GM18499 (cell line): ENCODE results near the gene FSTL4.

Experiments used
- ATAC-seq: cut with Tn5 transposase; IDR thresholded peaks from one replicate; pipeline ENCODE4 v1.9.1; 2021; ENCODE audit warnings: moderate number of reproducible peaks; ENCODE audit not compliant: insufficient read depth, unreplicated experiment

Gene FSTL4

GRCh38 chr5:133334796-133335639, 277.3 kb downstream of the FSTL4 start:
- ATAC-seq, result no peak

DNA sequence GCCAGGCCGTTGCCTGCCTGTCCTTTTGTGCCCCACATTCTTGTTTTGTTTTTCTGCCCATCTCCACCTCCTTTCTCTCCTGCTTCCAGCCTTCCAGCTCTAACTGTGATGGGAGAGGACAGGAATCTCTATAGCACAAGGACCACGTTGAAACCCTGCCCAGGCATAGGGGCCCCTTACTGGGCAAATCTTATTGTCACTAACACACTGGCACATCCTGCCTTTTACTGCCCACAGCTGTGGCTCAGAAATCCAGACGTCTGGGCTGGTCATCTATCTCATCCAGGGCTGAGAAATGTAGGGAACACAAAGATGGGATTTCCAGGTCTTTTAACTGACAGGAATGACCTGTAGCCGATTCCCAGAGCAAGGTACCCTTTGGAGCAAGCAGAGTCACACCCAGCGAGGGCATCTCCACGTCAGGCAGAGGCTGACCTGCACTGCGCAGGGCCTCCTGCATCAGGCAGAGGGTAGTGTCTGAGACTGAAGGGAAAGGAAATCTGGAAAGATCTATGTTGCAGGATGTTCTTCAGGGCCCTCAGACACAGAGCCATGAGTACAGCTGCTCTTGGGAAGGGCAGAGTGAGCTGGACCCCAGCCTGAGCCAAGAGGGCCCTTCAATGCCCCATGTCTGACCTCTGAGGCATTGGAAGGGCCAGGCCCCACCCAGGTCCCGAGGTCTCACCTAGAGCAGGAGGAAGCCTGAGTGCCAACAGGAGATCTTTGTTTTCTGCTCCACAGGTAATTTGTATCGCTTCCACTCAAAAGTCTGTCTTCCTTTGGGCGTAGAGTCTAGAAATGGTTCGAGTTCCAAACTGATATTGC, 278.8 kb downstream of the FSTL4 start:
- no peak for ATAC-seq

DNA sequence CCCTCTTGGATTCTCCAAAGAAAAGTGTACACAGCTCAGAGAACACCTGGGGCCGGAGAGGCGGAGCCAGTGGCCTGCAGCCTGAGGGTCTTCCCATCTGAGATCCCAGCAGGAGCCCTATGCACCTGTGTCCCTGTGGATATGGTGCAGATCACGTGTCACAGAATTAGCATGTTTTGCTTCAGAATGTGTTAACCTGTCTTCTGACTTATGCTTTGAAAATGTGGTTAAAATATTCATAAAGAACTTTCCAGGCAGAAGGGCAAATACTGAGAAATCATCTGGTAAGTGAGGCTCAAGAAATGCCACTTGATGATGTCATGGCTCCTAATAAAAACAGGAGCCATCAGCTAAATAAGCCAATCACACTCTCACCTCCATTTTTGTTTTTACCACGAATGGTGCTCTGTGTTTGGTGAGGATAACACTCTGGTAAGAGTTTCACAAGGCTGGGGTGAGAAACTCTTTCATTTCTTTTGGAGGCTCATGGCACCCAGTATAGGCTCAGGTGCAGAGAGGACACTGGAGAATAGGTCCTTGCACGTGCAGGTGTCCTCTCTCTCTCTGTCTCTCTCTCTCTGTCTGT, 279.8 kb downstream of the FSTL4 start:
- no peak for ATAC-seq

GRCh38 chr5:133331941-133332340, 280.4 kb downstream of the FSTL4 start:
- no peak for ATAC-seq

DNA sequence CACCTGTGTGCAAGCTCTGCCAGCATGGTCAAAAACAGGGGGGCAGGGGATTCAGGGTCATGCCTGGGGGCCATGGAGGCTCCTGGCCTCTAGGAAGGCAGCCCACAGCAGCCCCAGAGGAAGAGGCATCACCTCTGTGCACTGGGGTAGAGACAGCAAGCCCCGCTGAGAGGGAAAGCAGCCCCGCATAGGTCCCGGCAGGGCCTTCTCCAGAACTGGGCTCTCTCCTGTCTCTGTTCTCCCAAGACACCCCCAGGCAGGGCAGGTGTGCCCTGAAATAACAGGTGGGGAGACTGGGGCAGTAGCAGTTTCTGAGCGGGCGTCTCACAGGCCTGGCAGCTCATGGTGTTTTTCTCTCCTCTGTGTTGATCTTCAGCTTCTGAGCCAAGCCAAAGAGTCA, 281.4 kb downstream of the FSTL4 start:
- no peak for ATAC-seq

DNA sequence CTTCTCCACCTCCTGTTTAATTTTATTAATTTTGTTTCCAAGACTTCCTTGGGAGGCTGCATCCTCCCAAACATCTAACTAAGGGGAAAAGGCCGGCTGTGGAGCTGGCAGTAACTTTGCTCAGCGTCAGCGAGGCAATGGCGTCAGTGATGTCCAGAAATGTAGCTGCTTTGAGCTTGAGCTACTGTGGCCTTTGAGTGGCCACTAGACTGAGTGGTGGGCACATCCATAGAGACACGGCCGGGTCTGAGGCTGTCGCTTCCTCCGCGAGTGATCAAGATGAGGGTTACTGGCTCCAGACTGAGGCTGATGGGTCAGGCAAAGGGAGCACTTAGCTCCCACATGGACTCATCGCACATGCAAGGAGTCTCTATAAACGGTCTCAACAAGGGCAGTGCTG, 283.5 kb downstream of the FSTL4 start:
- no peak for ATAC-seq

DNA sequence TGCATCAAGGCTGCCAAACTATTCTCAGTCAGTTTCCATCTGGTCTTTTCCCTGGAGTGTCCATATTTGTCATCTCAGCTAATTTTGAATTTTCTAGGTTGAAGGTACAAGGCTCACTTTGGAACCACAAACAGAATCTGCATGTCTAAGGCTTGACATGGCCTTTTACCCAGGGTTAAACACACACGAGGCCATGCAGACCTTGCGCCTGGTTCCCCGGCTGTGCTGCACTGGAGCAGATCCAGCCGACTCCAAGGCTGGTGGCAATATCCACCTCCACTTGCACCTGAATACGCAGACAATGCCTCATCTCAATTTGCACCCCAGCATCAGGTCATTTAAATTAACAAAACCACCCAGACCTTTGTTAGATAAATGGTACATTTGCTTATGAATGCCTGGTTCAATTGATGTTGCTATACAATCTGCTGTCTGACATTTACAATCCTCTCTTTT, 284.4 kb downstream of the FSTL4 start:
- no peak for ATAC-seq

GRCh38 chr5:133326361-133326760, 286.0 kb downstream of the FSTL4 start:
- ATAC-seq, result no peak

DNA sequence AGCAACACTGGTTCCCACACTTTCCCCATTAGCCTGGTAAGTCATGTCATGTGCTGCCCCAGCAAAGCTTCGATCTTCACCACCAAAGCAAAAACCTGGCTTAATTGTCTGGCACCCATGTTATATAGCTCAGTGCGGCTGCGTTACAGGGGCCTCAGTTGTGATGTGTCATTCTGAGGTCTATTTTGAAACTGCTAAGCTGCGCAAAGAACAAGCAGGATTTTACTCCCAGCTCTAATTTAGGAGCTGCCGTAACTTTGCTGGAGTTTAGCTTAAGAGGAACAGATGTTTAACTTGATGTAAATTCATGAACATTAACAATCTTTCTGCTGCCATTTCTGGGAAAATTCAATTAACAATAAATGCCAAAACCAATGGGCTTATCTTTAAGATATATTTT, 286.5 kb downstream of the FSTL4 start:
- no peak for ATAC-seq

GRCh38 chr5:133324926-133325325, 287.4 kb downstream of the FSTL4 start:
- no peak for ATAC-seq

DNA sequence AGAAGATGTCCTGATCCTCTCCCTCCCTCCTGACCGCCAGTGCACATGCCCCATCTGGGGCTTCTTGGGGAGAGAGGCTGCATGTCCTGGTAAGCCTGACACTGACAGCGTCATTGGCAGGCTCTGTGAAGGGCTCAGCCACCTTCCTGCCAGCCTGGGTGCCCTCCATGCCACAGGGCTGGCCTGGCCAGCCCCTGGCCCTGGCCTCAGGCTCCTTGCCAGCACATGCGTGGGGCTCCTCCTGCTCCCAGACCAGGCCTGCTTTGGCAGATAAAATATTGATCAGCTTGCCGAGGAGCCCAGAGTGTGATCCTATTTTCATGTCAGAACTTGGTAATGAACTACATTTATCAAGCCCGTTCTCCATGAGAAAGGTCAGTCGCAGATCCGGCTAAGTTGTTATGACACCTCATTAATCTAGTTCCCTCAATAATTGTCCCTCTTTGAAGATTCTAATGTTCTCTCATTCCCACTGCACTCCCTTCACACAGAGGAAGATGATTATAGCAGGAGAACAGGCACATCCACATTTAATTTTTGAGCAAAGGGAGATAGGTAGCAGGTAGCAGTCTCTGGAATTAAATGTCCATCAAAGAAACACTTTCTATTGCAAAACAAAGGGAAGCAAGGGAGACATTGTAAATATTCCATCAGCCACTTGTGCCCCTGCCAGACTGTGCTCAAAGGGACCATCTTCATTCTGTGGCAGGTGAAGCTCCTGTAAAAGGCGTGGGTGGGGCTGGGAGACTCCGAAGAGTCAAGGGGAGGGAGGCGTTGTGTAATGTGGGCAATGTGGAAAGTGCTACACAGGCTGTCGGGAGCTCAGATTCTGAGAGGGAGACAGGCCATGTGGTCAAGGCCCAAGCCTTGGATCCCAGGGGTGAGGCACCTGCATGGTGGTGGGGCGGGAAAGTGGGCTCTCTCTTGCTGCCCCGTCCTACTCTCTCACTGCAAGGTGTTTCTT, 288.6 kb downstream of the FSTL4 start:
- ATAC-seq, result no peak

GRCh38 chr5:133322743-133323142, 289.6 kb downstream of the FSTL4 start:
- no peak for ATAC-seq

- ATAC-seq, result no peak
These were observed 290.4 kb downstream of the FSTL4 start for GRCh38 chr5:133321833-133322420.

DNA sequence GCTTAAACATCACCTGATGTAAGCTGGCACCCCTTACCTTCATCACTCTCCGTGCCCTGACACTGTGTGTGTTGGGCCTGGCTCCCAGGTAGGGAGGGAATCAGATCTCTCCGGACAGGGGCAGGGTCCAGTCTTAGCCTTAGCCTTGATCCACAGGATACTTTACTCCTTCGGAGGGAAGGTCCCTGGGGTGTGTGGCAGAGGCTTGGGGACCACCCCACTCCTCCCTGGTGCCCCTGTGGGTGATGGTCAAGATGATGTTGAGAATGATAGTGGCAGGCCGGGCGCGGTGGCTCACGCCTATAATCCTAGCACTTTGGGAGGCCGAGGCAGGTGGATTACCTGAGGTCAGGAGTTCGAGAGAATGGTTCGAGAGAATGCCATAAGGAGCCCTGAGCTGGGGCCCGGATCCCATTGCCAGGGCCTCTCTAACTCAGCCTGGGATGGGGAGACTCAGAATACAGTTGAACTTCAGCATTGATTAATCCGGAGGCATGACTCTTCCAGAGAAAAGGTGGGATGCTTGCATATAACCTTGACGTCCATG, 291.0 kb downstream of the FSTL4 start:
- ATAC-seq, result no peak

GRCh38 chr5:133319905-133320520, 292.3 kb downstream of the FSTL4 start:
- ATAC-seq, result no peak

DNA sequence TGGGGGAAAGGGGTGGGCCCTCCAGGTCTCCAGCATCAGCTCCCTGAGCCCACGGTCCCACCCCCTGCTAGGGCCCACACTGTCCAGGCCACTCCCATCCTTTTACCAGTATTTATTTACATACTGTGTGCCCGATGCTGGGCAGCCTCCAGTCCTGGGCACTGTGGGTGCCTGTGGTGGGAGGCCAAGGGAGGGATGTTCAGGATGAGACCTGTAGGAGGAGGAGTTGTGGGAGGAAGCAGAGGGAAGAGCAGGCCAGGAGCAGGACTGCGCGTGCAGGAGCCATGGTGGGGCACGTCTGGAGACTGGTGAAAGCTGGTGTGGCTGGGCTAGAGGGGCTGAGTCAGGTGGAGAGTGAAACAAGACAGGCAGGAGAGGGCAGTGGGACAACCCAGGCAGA, 293.1 kb downstream of the FSTL4 start:
- ATAC-seq, result no peak

DNA sequence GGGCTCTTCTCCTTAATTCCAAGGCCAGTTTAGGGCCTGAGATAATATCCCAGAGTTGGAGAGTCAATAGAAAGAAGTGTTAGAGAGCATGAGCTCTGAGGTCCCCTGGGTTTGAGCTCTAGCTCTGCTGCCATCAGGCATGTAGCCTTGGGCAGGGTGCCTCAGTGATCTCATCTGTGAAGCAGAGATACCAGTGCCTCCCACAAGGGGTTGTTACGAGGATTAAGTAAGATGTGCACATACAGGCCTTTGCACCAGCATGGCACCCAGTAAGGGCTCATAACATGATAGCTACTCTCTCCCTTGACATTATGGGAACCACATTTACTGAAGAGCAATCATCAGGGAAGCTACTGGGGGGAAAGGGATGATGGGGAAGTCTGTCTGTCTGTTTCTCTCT, 294.8 kb downstream of the FSTL4 start:
- no peak for ATAC-seq

DNA sequence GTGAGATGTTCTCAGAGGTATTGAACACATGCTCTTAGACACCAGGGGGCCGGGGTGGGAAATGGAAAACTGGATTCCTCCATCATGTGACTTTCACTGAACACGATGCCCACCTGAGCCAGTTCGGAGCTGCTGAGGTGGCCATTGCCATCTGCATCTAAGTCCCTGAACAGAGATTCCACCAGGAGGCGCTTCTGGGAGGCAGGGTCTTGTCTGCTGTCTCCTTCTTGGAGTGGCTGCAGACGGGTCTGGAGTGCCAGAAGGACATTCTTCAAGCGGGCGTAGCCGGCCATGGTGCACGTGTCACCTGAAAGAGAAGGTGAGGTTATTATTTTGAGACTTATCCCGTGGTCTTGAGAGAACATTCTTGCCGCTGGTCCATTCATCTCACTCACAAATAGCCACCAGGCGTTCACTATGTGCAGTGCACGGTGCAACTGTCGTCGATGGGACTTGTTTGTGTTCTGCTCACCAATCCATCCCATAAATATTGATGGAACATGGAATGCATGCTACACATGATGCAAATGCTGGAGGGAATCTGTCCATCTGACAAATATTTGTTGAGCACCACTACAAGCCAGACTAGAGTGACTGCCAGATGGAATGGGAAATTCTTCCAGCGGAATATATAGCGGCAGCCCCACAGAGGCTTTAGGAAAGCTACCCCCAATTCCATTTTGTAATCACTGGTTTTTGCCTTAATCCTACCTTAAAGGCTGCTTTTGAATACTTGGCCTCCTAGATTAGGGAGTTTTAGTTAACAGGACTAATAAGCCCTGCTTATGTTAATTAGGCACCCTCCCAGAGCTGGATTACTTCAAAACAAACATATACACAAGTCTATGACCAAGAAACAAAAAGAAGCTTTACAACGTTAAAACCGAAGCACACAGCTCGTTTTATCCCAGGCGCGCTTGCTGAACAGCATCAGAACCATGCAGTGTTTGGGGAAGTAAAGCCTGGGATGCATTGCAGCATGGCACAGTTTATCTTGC, 295.7 kb downstream of the FSTL4 start:
- ATAC-seq, result no peak
